LoVo (cell line): ENCODE data around the gene PLEKHM3.

ENCODE experiments used
- DNase-seq: peaks from one replicate; pipeline ENCODE4 v3.0.0-alpha.2; 2016; ENCODE audit warnings: low spot score

PLEKHM3 gene

DNA sequence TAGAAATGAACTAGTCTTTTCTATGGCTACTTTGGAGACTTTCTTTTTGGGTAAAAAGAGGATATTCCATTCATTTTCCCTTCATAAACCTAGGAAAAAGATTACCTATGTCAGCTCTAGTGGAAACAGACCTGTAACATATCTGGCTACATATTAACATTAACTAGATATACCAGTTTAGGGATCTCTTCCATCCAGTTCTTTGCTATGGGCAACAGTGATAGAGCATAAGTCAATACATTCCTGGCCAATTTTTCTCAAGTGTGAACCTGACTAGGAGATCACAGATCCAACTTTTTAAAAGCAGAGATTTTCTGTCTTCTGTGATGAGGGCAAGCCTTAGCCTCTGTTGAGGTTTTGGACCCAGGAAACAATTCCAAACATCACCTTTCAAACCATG is 34.5 kb downstream of the PLEKHM3 start:
- DNase-seq, result no peak

DNA sequence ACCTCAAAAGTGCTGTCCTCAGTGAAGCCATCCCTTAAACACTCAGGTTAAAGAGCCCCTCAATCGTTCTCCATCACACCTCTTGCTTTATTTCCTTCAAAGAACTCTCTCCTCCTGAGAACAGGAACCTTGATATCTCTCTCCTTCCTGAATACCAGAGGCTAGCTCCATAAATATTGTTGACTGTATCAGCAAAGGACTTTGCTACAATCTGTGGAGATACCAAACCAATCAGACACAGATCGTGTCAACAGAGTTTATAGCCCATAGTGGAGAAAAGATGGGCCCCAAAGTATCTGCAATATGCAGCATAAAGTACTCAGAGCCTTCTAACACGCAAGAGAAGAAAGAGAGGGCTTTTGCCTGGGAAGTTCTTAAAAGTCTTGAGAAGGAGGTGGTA is 36.4 kb downstream of the PLEKHM3 start:
- no peak for DNase-seq

DNA sequence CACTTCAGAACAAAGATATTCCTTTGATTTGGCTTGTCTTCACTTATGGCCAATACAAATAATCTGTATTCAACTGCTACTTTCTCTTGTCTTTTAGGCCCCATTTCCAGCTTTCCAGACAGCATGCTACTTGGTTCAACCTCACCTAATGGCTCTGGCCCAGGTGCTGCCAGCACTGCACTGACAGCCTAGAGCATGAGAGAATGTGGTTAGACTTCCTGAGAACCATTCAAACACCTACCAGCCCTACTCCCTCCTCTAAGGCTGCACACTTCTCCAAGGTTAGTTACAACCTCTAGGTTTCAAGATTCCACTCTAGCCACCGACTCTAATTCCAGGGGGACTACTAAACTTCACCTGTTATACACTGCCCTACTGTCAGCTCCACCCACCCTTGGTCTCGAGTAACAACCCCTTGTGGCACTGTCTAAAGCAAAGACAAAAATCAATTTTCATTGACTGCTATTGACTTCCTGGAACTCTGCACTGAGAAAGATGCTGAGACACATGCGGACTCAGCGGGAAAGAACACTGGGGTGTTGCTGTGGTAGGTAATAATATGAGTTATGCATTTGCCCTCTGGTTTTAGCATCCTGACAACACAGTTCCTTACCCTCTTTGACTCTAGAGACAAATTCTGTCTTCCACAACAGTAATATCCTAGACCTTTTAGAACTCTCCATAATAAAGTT is 38.2 kb downstream of the PLEKHM3 start:
- no peak for DNase-seq

- no peak for DNase-seq
Observed at GRCh38 chr2:207984765-207985480, 40.4 kb downstream of the PLEKHM3 start.

DNA sequence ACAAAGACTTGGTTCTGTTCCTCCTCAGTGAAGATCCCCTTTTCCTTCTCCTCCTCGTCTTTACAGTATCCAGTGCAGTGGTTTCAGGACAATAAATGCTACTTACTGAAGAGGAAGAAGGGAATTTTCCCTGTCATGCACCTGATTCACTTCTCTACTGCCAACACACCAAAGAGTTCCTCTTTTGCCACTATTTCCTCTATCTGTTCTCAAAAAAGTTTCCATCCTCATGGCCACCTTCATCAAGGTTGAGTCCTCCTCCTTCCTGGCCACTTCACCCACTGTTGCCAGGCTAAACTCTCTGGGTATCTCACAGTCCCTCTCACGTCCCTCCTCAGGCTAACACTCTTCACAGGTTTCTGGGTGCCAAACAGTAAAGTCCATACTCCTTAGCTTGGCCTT is 41.7 kb downstream of the PLEKHM3 start:
- DNase-seq, result no peak

DNA sequence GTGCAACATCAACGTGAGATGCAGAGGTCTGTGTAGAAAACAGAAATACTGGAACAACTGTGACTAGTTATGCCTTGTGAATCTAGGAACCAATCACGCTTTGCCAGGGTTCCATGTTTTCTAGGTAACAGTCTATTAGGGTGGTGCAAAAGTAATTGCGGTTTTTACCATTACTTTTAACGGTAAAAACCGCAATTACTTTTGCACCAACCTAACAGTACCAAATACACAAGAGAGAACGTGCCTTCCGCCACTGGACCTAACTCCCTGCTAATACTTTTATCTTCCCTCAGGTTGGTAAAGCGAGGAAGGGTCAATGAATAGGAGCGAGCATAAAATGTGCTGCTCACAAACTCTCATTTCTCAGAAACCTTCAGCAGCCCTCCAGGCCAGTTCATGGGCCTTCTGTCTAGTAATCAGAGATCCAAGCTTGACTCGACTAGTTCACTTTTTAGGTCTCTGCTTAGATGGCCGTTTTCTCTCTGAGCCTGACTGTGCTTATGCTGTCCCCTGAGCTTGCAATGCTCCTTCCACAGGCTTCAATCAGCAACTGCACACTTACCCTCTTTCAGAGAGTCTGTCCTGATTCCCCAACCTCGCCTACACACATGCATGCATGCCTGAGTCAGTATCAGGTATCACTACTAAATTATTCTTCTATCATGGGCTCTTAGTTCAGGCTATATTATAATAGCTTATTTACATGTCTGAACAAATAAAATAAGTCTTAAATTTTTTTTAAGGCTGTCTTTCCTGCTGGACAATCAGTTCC is 47.0 kb downstream of the PLEKHM3 start:
- DNase-seq, result no peak

DNA sequence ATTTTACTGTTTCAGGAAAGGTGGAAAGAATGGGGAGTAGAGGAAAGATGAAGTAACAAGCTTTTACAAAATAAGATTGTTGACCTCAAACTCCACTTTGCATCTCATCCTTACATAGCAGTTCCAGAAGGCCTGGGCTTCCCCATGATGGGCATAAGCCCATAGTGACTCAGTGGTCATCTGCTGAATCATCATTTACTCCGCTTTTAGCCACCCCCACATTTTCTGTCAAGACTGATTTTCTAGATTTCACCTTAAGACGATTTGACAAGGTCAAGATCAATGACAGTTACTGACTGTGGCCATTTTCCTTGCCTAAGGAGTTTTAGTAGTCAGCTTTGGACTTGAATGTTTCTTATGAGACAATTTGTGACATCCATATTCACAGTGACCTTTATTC is 49.4 kb downstream of the PLEKHM3 start:
- no peak for DNase-seq

- no peak for DNase-seq
Observed at GRCh38 chr2:207974216-207974605, 51.1 kb downstream of the PLEKHM3 start.

- DNase-seq, result no peak
Observed at GRCh38 chr2:207970826-207971180, 54.5 kb downstream of the PLEKHM3 start.

GRCh38 chr2:207970147-207970825 is 55.0 kb downstream of the PLEKHM3 start:
- DNase-seq, result no peak

- DNase-seq, result no peak
Observed at GRCh38 chr2:207969249-207969648, 56.1 kb downstream of the PLEKHM3 start.

- no peak for DNase-seq
Observed at GRCh38 chr2:207967121-207967520, 58.2 kb downstream of the PLEKHM3 start.

DNA sequence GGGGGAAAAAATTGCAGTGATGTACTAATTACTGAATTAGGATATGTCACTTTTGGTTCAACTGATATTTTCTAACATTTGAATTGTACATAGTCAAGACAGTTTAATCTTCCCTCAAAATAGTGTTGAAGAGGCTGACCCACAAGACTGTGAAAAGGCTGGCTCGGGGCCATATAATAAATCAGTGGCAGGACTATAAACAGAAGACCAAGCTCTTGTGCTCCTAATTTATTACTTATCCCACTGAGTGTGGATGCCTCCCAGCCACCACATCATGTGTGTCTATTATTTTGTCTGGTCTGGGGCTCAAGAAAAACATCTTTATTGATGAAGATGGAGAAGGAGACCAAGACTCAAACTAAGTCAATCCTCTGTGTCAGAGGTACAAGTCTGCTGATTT is 64.4 kb downstream of the PLEKHM3 start:
- no peak for DNase-seq

GRCh38 chr2:207960090-207960489 is 65.2 kb downstream of the PLEKHM3 start:
- DNase-seq, result no peak

DNA sequence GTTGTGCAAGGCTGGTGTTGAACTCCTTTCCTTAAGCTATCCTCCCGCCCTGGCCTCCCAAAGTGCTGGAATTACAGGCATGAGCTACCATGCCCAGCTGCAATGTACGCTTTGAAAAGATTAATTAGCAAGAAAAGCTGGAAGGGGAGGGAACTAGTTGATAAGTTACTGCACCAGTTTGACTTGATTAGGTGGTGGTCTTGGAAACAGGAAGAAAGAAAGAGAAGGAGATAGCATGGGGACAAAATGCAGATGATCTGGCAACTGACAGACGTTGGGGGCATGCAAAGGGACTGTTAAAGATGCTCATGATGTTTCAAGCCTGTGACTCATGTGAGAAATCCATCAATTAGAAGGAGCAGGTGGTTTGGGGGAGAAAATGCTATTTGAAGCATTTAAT is 68.6 kb downstream of the PLEKHM3 start:
- no peak for DNase-seq

DNA sequence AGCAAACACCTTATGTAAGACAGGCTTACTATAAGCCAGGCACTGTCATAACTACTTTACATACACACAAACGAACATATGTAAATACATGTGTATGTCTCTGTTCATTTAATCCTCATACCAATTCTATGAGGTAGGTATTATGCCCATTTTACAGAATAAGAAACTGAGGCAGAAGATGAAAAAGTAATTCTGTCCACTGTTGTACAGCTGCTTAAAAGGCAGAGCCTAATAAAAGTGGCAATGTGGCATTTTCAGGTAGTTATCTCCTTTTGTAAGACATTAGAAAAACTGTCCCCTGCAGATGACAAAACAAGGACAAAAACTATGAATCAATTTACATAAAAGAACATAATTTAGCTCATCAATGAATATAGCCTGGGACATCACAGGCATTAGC is 69.9 kb downstream of the PLEKHM3 start:
- DNase-seq, result no peak

DNA sequence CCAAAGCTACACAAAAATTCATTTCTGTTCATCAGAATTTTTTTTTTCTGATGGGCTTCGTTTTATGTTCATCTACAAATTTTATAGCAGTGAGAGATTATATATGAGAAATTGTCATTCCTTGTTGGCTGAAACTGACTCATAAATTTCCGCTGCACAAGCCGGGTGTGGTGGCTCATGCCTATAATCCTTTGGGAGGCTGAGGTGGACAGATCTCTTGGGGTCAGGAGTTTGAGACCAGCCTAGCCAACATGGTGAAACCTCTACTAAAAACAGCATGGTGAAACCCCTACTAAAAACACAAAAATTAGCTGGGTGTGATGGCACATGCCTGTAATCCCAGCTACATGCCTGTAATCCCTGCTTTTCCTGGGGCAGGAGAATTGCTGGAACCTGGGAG is 72.0 kb downstream of the PLEKHM3 start:
- DNase-seq, result no peak

DNA sequence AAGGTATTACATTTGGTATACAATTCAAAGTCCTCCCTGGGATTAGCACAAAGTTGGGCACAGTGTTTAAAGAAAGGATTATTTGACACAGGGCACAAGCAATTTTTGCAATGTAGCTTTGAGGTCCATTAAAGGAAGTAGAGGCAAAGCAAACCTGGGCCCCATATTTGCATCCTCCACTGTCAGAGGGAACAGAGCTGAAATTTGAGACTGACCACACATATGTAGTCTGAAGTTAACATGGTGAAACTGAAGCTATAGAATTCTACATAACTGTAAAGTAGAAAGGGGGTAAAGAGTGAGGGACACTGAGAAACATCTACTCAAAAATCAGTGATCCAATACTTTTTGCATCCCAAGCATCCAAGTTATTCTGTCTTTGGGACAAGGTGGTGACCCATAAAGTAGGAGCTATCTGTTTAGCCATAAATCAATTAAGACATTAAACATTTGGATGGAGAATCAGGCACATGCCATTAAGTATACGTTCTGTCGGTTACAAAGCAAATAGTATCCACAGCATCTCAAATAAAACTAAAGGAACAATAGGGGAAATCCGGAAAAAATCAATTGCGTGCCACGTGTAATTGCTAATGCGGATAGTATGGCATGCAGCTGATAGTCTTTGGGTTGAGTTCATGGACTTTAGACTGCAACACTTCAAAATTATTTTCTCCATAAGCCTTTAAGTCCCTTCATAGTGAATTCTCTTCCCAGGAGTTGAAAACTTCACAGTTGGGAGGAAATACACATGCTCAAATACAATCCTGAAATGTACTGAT is 72.6 kb downstream of the PLEKHM3 start:
- DNase-seq, result no peak

DNA sequence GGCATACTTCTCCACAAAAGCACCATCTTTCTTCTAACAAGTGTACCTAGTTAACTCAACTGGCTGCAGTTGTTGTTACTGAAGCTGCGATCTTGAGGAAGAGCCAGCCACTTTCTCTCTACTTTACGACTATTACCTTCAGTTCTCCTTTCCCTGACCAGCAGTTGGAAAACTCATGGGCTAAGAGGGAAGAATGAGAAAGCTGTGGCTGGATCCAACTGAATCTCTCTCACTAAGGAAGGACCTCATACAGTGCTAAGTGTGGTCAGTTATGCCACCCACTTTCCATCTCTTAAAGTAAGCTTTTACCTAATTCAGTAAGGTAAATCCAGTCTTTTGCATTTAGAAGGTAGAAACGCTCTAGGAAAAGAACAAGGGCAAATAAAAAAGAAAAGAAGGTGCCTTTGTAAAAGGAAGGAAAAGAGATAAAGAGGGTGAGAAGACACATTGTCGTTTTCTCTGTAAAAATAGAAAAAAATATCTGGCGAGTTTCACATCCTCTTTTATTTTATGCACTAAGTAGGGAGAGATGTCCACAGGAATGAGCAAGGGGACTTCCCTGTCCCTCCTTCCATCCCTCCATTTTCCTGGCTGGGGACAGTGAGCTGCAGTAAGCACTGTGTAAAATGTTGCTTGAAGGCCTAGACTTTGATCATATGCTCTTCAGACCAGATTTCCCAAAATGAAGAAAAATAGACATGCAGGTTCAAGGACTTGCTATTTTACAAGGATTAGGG is 73.4 kb downstream of the PLEKHM3 start:
- DNase-seq, result no peak

- DNase-seq, result no peak
Observed at GRCh38 chr2:207950761-207951114, 74.6 kb downstream of the PLEKHM3 start.

- no peak for DNase-seq
Observed at GRCh38 chr2:207950063-207950760, 75.1 kb downstream of the PLEKHM3 start.
